Stimulated activated naive CD8-positive, alpha-beta T cell treated with anti-CD3 and anti-CD28 coated beads, Interleukin-15, amount 100 ng/mL, for 72 hours (primary cell): ENCODE data around the gene MRLN.
"Not testable (repeated sequence)": the region's sequence is repeated elsewhere in the genome, so short reads cannot be mapped to it uniquely, and the experiment has no call there.

Experiments used
- ATAC-seq: fragments of 150-1000 bp; cut with Tn5 transposase; 2 replicates; pipeline ENCODE4 v1.10.0; 2021; ENCODE audit warnings: mild to moderate bottlenecking, moderate library complexity
- DNase-seq, 2 donors: peaks; one replicate each; pipeline ENCODE4 v3.0.0; 2021 to 2022
- H3K27ac Mint-ChIP-seq, 2 donors: one replicate each; pipeline ENCODE4 v1.8.0; 2022; ENCODE audit warnings: mild to moderate bottlenecking in 2 of 2, mixed read lengths in 2 of 2, moderate library complexity in 2 of 2
- H3K27me3 Mint-ChIP-seq: one replicate; pipeline ENCODE4 v1.8.0; 2022; ENCODE audit warnings: mixed read lengths
- H3K4me1 Mint-ChIP-seq: one replicate; pipeline ENCODE4 v1.8.0; 2022; ENCODE audit warnings: mild to moderate bottlenecking, mixed read lengths
- H3K4me3 Mint-ChIP-seq, 2 donors: one replicate each; pipeline ENCODE4 v1.8.0; 2022; ENCODE audit warnings: mild to moderate bottlenecking in 2 of 2, mixed read lengths in 2 of 2, moderate library complexity in 1 of 2
- H3K9me3 Mint-ChIP-seq, 2 donors: one replicate each; pipeline ENCODE4 v1.8.0; 2022; ENCODE audit warnings: mixed read lengths in 2 of 2

MRLN gene

DNA sequence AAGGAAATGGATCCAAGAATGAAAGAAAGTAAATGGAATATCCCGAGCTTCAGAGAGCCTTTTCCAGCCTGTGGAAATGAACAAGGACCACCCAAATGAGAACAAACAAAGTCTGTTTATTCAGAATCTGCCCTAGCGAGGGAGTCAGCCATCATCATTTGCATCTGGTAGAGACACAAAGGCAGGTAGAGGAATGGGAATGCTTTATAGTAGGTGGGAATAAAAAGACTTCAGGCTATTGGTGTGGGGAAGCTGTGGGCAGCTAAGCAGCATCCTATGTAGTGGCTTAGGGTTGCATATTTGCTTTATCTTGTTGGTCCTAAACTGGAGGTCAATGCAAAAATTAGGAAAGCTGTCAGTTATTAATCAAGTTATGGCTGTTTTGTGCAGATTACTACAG, 9.2 kb upstream of the MRLN start:
- H3K4me3 Mint-ChIP-seq = no peak overlapping the region
- H3K27me3 Mint-ChIP-seq = peaks cover 12% of the 10 kb centered on the region
- no peak overlapping the region for H3K27ac Mint-ChIP-seq
- no peak for DNase-seq
- ATAC-seq = no peak
- H3K9me3 Mint-ChIP-seq = peaks cover 0 to 4% of the 10 kb centered on the region in 2 donors
- H3K4me1 Mint-ChIP-seq = no peaks in the 10 kb centered on the region

DNA sequence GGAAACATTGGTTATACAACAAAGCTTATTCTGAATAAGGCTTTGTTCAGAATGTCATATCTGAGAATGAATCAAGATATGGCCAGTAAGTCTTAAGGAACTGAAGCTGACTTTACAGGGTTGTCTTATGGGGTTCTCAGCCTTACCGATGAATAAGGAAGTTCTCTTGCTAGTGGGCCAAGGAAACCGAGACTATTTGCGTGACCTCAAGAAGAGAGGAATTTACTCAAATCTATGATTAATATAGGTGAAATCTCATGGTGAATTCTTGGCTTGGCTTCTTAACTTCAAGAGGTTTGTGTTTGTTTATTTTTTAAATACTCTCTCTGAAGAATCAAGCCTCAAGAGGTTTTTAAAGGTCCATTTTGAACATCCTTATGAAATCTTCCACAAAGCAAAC, 4.7 kb upstream of the MRLN start:
- H3K4me3 Mint-ChIP-seq = no peak overlapping the region
- H3K9me3 Mint-ChIP-seq = peaks cover 0 to 4% of the 10 kb centered on the region in 2 donors
- no peak overlapping the region for H3K27ac Mint-ChIP-seq
- ATAC-seq = no peak
- H3K4me1 Mint-ChIP-seq = no peaks in the 10 kb centered on the region
- no peak for DNase-seq
- peaks cover under 1% of the 10 kb centered on the region for H3K27me3 Mint-ChIP-seq

DNA sequence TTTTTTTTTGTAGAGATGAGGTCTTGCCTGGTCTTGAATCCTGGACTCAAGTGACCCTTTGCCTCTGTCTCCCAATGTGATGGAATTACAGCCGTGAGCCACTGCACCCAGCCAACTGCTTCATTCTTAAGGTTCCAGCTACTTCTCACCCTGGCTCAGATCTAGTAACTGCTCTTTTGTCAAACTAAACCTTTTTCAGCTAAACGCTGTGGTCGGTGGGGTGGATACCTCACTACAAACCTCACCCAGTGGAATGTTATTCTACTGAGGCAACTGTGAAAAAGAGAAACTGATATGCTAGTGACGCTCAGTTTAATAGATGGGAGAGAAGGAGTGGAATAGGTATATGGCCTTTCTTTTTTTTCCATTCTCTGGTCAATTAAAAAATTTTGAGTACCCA, 1.7 kb upstream of the MRLN start:
- Mint-ChIP-seq H3K4me1 (no peaks in the 10 kb centered on the region), H3K27me3 (peaks cover 9% of the 10 kb centered on the region), H3K9me3 (no peaks in the 10 kb centered on the region), H3K4me3 (no peak overlapping the region), H3K27ac (no peak overlapping the region)
- ATAC-seq = no peak
- DNase-seq = no peak

DNA sequence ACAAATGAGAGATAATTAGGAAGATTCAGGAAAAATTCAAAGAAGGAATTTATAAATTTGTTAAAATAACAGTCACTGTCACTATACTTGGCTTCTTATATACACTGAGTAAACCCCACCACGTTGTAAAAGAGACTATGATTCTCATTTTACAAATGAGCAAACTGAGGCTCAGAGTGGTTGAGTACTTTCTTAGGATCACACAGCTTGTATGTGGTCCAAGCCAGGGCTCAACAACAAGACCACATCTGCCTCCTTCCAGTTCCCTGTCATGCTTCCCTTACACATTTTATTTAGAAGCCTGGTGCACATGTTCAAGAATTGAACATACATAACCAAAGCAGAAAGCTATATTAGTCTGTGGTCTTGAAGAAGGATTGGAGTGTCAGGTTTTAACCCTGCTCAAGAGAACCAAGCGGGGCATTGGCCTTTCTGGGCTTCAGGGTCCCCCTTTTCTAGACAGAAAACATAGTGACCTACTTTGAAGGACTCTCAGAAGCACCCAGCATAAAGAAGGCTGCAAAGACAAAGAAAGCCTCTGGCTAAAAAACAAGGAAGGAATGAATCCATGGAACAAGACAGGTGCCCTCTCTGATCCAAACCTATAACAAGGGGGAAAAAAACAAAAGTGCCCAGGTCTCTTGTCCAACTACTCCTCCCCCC, 846 bp downstream of the MRLN start:
- Mint-ChIP-seq H3K27me3 (peaks cover 19% of the 10 kb centered on the region), H3K9me3 (no peaks in the 10 kb centered on the region), H3K4me3 (no peak overlapping the region), H3K4me1 (no peaks in the 10 kb centered on the region), H3K27ac (no peak overlapping the region)
- ATAC-seq (no peak), DNase-seq (no peak)

DNA sequence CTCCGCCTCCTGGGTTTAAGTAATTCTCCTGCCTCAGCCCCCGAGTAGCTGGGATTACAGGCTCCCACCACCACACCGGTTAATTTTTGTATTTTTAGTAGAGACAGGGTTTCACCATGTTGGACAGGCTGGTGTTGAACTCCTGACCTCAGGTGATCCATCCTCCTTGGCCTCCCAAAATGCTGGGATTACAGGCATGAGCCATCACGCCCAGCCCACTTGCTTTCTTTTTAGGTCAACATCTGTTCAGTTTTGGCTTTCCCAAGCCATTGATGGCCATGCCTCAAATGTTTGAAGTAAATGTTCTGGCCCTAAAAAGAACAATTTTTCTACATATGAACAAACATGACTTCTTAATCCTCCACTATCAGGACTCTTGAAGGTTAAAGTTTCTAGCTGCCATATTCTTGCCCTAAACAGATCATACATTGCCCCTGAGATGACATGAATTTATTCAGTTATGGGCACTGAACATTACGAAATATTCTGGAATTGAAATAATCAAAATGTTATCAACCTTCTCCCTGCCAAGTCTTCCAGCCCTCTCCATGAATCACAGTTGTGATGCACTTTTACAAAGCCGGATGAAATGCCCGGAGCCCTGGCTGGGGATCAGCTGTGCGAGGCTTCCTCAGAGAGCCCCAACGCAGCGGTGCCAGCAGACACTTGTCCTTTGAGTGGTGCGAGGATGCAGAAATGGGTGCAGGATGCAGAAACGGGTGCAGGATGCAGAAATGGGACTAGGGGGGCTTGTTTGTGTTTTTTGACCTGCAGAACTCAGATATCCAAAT, 2.9 kb downstream of the MRLN start:
- Mint-ChIP-seq H3K4me3 (no peak overlapping the region), H3K27me3 (peaks cover 19% of the 10 kb centered on the region), H3K9me3 (no peaks in the 10 kb centered on the region), H3K27ac (no peak overlapping the region), H3K4me1 (no peaks in the 10 kb centered on the region)
- ATAC-seq = no peak
- no peak for DNase-seq

DNA sequence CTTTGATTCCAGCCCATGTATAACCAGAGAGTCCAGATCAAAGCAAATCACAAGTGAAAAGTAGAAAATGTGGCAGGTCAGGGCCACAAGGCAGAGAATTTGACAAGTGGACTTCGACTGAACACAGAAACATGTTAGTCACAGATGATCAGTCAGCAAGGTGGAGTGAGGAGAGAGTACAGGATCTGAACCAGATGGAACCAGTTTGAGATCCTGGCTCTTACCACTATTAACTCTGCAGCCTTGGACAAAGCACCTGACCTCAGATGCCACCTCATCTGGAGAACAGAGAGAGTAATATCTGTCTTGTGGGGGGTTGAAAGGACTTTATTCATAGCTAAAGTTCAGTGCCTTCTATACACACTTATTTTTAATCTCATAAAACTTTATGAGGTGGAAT, 4.4 kb downstream of the MRLN start:
- H3K9me3 Mint-ChIP-seq = no peaks in the 10 kb centered on the region
- no peaks in the 10 kb centered on the region for H3K4me1 Mint-ChIP-seq
- H3K27ac Mint-ChIP-seq = no peak overlapping the region
- peaks cover 19% of the 10 kb centered on the region for H3K27me3 Mint-ChIP-seq
- no peak overlapping the region for H3K4me3 Mint-ChIP-seq
- ATAC-seq = no peak
- DNase-seq = no peak

DNA sequence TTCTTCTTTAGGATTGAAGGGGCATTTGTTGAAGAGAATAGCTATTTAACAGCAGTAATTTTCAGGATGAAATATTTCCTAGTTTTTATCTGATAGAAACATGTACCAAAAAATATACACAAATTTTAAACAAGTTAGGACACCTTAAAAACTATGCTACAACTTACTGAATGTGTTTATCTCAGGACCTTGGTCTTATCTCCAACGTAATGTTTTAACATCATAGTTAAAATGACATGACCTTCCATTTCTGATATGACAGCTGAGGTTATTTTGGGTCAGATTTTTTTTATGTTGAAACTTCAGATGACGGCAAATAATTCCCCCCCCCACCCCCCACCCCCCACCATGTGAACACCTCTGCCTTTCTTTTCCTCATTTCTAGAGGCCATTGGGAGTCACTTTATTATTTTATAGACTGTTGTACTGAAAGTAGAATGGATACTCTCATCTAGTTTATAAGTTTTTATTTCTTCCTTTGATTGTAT, 8.0 kb downstream of the MRLN start:
- ATAC-seq (no peak), DNase-seq (no peak)
- Mint-ChIP-seq H3K27ac (no peak overlapping the region), H3K4me3 (no peak overlapping the region), H3K9me3 (no peaks in the 10 kb centered on the region), H3K4me1 (no peaks in the 10 kb centered on the region), H3K27me3 (peaks cover 10% of the 10 kb centered on the region)

DNA sequence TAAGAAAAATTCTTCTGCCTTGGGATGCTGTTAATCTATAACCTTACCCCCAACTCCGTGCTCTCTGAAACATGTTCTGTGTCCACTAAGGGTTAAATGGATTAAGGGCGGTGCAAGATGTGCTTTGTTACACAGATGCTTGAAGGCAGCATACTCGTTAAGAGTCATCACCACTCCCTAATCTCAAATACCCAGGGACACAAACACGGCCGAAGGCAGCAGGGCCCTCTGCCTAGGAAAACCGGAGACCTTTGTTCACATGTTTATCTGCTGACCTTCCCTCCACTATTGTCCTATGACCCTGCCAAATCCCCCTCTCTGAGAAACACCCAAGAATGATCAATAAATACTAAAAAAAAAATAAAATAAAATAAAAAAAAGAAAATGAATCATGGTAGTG, 8.5 kb downstream of the MRLN start:
- H3K27ac Mint-ChIP-seq, ATAC-seq: not testable (repeated sequence)

DNA sequence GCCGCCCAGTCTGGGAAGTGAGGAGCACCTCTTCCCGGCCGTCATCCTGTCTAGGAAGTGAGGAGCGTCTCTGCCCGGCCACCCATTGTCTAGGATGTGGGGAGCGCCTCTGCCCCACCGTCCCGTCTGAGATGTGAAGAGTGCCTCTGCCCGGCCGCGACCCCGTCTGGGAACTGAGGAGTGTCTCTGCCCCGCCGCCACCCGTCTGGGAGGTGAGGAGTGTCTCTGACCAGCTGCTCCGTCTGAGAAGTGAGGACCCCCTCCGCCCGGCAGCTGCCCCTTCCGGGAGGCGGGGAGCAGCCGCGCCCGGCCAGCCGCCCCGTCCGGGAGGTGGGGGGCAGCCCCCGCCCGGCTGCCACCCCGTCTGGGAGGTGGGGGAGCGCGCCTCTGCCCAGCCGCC, 9.1 kb downstream of the MRLN start:
- not testable (repeated sequence) for H3K27ac Mint-ChIP-seq, H3K4me3 Mint-ChIP-seq, DNase-seq, H3K4me1 Mint-ChIP-seq, H3K27me3 Mint-ChIP-seq, ATAC-seq, H3K9me3 Mint-ChIP-seq

More for the DNA sequence above, 8.5 kb downstream of the MRLN start:
- not testable (repeated sequence) for H3K27me3 Mint-ChIP-seq, H3K4me3 Mint-ChIP-seq, DNase-seq, H3K4me1 Mint-ChIP-seq, H3K9me3 Mint-ChIP-seq

DNA sequence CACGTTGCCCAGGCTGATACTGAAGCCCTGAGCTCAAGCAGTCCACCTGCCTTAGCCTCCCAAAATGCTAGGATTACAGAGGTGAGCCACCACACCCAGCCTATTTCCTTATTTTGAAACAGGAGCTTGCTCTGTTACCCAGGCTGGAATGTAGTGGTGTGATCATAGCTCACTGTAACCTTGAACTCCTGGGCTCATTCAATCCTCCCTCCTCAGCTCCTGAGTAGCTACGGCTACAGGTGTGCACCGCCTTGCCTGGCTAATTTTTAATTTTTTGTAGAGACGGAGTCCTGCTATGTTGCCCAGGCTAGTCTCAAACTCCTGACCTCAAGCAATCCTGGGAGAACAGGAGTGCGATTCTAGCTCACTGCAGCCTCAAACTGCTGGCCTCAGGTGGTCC, 11.7 kb downstream of the MRLN start:
- ATAC-seq (no peak), DNase-seq (no peak)
- Mint-ChIP-seq H3K27me3 (peaks cover 13% of the 10 kb centered on the region), H3K27ac (no peak overlapping the region), H3K4me1 (no peaks in the 10 kb centered on the region), H3K9me3 (no peaks in the 10 kb centered on the region), H3K4me3 (no peak overlapping the region)

DNA sequence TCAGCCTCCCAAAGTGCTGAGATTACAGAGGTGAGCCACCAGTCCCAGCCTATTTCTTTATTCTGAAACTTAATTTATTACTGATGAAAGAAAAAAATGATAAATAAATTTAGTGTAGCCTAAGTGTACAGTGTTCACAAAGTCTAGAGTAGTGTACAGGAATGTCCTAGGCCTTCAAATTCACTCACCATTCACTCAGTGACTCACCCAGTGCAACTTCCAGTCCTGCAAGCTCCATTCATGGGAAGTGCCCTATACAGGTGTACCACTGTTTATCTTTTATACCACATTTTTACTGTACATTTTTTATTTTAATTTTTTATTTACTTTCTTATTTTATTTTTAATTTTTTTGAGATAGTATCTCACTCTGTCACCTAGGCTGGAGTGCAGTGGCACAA, 12.2 kb downstream of the MRLN start:
- no peak for ATAC-seq
- Mint-ChIP-seq H3K27ac (no peak overlapping the region), H3K4me1 (no peaks in the 10 kb centered on the region), H3K4me3 (no peak overlapping the region), H3K27me3 (peaks cover 13% of the 10 kb centered on the region), H3K9me3 (no peaks in the 10 kb centered on the region)
- DNase-seq = no peak

DNA sequence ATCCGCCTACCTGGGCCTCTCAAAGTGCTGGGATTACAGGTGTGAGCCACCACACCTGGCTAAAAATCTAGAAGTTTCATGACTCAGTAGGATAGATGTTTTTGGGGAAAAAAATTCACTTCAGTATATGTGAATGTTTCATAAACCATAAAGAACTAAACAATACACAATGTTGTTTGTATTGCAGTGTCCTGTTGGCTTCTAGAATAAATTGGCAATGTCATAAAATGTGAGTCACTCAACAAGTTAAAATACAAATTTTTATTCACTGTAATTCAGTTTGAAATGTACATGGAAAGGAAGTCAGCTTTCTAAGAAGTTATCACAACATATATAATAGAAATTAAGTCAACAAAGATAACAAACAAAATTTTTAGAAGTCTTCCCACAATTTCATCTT, 16.5 kb downstream of the MRLN start:
- Mint-ChIP-seq H3K4me1 (peaks cover 6% of the 10 kb centered on the region), H3K4me3 (no peak overlapping the region), H3K9me3 (no peaks in the 10 kb centered on the region), H3K27ac (no peak overlapping the region), H3K27me3 (peaks cover 13% of the 10 kb centered on the region)
- DNase-seq (no peak), ATAC-seq (no peak)

DNA sequence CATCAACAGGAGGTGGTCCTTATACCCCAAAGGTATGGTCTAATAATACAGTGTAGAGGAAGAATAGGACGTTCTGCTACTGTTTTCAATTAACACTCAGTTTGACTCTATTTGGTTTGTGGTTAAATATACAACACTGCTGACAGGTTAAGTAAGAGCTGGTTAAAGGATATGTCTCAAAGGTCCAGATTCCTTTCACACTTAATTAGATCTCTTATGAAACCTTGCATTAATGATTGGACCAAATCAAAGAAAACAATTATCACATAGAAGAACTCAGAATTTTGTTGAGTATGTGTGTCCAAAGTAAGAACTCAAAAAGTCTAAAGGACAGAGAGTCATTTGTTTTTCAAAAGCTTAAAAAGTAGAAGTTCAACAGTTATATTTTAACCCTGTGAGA, 18.0 kb downstream of the MRLN start:
- Mint-ChIP-seq H3K27ac (peak overlapping the region in 1 of 2 donors; percentile 73), H3K27me3 (peaks cover 13% of the 10 kb centered on the region), H3K4me3 (no peak overlapping the region), H3K4me1 (peaks cover 6% of the 10 kb centered on the region), H3K9me3 (no peaks in the 10 kb centered on the region)
- DNase-seq = no peak
- no peak for ATAC-seq

DNA sequence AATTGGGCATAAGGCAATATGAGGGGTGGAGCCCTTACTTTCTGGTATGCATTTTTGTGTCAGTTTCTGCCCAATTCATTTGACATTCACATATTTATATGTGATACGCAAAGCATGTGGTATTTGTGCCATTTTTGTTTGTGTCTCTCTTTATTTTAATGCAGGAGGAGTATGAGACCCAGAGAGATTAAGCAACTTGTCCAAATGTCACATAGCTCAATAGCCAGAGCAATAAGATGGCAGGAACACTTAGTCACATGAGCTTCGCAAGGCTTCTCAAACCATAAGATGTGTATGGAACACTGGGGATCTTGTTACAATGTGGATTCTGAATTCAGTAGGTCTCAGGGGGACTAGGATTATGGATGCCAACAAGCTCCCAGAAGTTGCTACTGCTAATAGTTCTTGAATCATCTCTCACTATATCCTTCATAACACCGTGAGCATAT, 19.2 kb downstream of the MRLN start:
- no peak for ATAC-seq
- peaks cover 13% of the 10 kb centered on the region for H3K27me3 Mint-ChIP-seq
- no peak for DNase-seq
- peaks cover 6% of the 10 kb centered on the region for H3K4me1 Mint-ChIP-seq
- no peak overlapping the region for H3K4me3 Mint-ChIP-seq
- no peaks in the 10 kb centered on the region for H3K9me3 Mint-ChIP-seq
- H3K27ac Mint-ChIP-seq = no peak overlapping the region

DNA sequence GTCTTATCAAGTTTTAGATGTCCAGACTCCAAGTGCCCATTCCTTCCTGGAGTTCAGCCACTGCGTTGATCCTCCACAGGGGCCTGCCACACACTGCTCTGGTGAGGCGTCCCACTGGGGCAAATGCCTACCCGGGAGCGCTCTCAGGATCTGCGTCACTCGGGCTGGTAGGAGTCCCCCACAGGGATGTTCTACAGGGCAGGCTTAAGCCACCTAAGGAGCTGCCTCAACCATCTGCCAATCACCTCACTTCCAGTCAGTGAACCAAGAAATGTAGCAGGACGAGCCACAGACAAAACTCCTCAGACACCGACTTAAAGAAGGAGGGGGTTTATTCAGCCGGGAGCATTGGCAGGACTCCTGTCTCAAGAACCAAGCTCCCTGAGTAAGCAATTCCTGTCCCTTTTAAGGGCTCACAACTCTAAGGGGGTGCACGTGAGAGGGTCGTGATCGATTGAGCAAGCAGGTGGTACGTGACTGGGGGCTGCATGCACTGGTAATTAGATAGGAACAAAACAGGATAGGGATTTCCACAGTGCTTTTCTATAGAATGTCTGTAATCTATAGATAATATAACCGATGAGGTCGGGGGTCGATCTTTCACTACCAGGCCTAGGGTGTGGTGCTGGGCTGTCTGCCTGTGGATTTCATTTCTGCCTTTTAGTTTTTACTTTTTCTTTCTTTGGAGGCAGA, 19.8 kb downstream of the MRLN start:
- H3K4me3 Mint-ChIP-seq, ATAC-seq, H3K4me1 Mint-ChIP-seq, H3K9me3 Mint-ChIP-seq, H3K27ac Mint-ChIP-seq, DNase-seq: not testable (repeated sequence)
- peaks cover 11% of the 10 kb centered on the region for H3K27me3 Mint-ChIP-seq

DNA sequence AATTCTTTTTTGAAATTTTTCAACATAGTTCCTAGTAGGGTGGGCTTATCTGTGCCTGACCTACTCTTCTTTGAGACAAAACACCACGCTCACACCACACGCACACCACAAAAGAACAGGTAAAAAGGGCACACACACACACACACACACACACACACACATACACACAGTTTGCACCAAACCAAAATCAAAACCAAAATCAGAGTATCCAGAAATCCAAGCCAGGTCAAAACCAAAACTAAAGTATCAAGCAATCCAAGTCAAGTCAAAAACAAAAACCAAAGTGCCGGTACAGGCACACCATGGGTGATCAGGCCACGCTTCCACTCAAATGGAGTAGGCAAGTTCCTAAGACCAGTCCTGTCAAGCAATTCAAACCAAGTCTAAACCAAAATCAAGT, 20.4 kb downstream of the MRLN start:
- not testable (repeated sequence) for ATAC-seq, H3K4me1 Mint-ChIP-seq, H3K4me3 Mint-ChIP-seq, DNase-seq, H3K9me3 Mint-ChIP-seq, H3K27me3 Mint-ChIP-seq, H3K27ac Mint-ChIP-seq
